HepG2 (cell line): ENCODE data around the gene TMEM135. TPM values are rescaled to one million over a fixed set of nuclear protein-coding genes. Genes with fewer than 3 reads are reported as not detected.

Experiments
- BRD4 ChIP-seq: sonication (generic); formaldehyde crosslinking; IDR thresholded peaks from 2 replicates; pipeline ENCODE4 v1.4.0; 2020; ENCODE audit warnings: missing genetic modification reagents
- DR1 ChIP-seq: sonication (generic); formaldehyde crosslinking; IDR thresholded peaks from 2 replicates; pipeline ENCODE4 v1.8.0; 2021; ENCODE audit warnings: mild to moderate bottlenecking, missing genetic modification reagents, inconsistent platforms
- STAT5B ChIP-seq: sonication (generic); formaldehyde crosslinking; IDR thresholded peaks from 2 replicates; pipeline ENCODE4 v1.4.0; 2020; ENCODE audit warnings: missing genetic modification reagents
- TEAD2 ChIP-seq: sonication (generic); formaldehyde crosslinking; IDR thresholded peaks from 2 replicates; pipeline ENCODE4 v1.9.0; 2021; ENCODE audit warnings: missing genetic modification reagents
- ZNF180 ChIP-seq: sonication (generic); formaldehyde crosslinking; IDR thresholded peaks from 2 replicates; pipeline ENCODE4 v1.4.0; 2020; ENCODE audit warnings: low read depth, missing genetic modification reagents, borderline replicate concordance
- ZNF282 ChIP-seq: fragments of 450-650 bp; IDR thresholded peaks from 2 replicates; pipeline ENCODE4 v1.6.1; 2018; ENCODE audit not compliant: partially characterized antibody
- ZNF709 ChIP-seq: sonication (generic); formaldehyde crosslinking; IDR thresholded peaks from 2 replicates; pipeline ENCODE4 v1.5.0; 2020; ENCODE audit warnings: mild to moderate bottlenecking, missing genetic modification reagents
- ZNF737 ChIP-seq: sonication (generic); formaldehyde crosslinking; IDR thresholded peaks from 2 replicates; pipeline ENCODE4 v1.5.0; 2020; ENCODE audit warnings: missing genetic modification reagents, mild to moderate bottlenecking, borderline replicate concordance
- polyA plus RNA-seq, 8 experiments: library from polyadenylated mRNA; depleted of rRNA in 3 of 8; stranded (reverse) in 7 of 8; unstranded in 1 of 8; fragments of >200 nt; fragmentation: Illumina TruSeq in 4 of 8; extraction: Trizol in 4 of 8; gene quantifications; 2 replicates each; pipeline versions ENCODE4 v1.2.1 to v1.2.3, GENCODE V29; 2011 to 2016; ENCODE audit warnings: low read depth in 4 of 8, missing spikeins in 1 of 8, mixed read lengths in 1 of 8; ENCODE audit not compliant: insufficient read depth in 1 of 8
- total RNA-seq, 5 experiments: library from RNA; depleted of rRNA; stranded (reverse); fragments of >200 nt; fragmentation: Illumina TruSeq; extraction: Trizol; gene quantifications; 2 replicates each; pipeline ENCODE4 v1.2.3, GENCODE V29; 2016; ENCODE audit warnings: low read depth in 1 of 5
- TF ChIP-seq, protein P1 (sequence below): sonication (generic); formaldehyde crosslinking; IDR thresholded peaks from one replicate; pipeline ENCODE4 v1.5.1; 2020; ENCODE audit warnings: mild to moderate bottlenecking, missing genetic modification reagents; ENCODE audit errors: not compliant biosample characterization
- TF ChIP-seq, protein P2 (sequence below): sonication (generic); formaldehyde crosslinking; IDR thresholded peaks from 2 replicates; pipeline ENCODE4 v1.5.0; 2020; ENCODE audit warnings: mild to moderate bottlenecking, missing genetic modification reagents, borderline replicate concordance
- TF ChIP-seq, protein P3 (sequence below): IDR thresholded peaks from 2 replicates; pipeline ENCODE4 v1.6.1; 2016
- TF ChIP-seq, protein P4 (sequence below): sonication (generic); formaldehyde crosslinking; IDR thresholded peaks from 2 replicates; pipeline ENCODE4 v1.8.0; 2022; ENCODE audit warnings: mild to moderate bottlenecking, missing genetic modification reagents
- TF ChIP-seq, protein P5 (sequence below): sonication (generic); formaldehyde crosslinking; IDR thresholded peaks from 2 replicates; pipeline ENCODE4 v1.5.1; 2020; ENCODE audit warnings: mild to moderate bottlenecking, moderate library complexity, missing genetic modification reagents
- TF ChIP-seq, protein P6 (sequence below): IDR thresholded peaks from 2 replicates; pipeline ENCODE4 v1.6.1; 2016; ENCODE audit warnings: control low read depth

Gene TMEM135
- total and polyA plus RNA-seq, 2 of the 13 experiments (the other 11 are each of a cell fraction or from before 2014, with no cell fraction given) = 36.6 to 88.9 TPM

DNA sequence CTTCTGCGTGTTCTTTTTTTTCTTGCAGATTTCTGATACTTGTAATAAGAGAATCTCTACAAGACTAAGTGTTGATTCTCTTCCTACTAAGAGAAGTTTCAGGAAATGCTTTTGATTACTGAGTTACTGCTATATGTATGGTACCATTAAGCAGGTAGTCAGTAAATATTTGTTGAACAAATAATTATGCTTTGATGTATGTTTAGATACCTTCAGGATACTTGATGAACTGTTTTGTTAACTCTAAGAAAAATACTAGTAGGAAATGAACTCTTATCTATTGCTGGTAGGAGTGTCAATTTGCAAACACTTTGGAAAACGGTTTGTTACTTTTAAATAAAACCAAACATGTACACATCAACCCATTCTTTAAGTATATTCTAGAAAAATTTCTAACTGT lies 90.6 kb downstream of the TMEM135 start (continued):
- TF ChIP-seq ZNF180 (no peak), TEAD2 (CRISPR knock-in tag) (no peak), ZNF709 (CRISPR knock-in tag) (no peak), BRD4 (CRISPR knock-in tag) (no peak), STAT5B (no peak), ZNF737 (CRISPR knock-in tag) (no peak), ZNF282 (no peak), DR1 (CRISPR knock-in tag) (no peak)
- TF ChIP-seq, protein P1, sequence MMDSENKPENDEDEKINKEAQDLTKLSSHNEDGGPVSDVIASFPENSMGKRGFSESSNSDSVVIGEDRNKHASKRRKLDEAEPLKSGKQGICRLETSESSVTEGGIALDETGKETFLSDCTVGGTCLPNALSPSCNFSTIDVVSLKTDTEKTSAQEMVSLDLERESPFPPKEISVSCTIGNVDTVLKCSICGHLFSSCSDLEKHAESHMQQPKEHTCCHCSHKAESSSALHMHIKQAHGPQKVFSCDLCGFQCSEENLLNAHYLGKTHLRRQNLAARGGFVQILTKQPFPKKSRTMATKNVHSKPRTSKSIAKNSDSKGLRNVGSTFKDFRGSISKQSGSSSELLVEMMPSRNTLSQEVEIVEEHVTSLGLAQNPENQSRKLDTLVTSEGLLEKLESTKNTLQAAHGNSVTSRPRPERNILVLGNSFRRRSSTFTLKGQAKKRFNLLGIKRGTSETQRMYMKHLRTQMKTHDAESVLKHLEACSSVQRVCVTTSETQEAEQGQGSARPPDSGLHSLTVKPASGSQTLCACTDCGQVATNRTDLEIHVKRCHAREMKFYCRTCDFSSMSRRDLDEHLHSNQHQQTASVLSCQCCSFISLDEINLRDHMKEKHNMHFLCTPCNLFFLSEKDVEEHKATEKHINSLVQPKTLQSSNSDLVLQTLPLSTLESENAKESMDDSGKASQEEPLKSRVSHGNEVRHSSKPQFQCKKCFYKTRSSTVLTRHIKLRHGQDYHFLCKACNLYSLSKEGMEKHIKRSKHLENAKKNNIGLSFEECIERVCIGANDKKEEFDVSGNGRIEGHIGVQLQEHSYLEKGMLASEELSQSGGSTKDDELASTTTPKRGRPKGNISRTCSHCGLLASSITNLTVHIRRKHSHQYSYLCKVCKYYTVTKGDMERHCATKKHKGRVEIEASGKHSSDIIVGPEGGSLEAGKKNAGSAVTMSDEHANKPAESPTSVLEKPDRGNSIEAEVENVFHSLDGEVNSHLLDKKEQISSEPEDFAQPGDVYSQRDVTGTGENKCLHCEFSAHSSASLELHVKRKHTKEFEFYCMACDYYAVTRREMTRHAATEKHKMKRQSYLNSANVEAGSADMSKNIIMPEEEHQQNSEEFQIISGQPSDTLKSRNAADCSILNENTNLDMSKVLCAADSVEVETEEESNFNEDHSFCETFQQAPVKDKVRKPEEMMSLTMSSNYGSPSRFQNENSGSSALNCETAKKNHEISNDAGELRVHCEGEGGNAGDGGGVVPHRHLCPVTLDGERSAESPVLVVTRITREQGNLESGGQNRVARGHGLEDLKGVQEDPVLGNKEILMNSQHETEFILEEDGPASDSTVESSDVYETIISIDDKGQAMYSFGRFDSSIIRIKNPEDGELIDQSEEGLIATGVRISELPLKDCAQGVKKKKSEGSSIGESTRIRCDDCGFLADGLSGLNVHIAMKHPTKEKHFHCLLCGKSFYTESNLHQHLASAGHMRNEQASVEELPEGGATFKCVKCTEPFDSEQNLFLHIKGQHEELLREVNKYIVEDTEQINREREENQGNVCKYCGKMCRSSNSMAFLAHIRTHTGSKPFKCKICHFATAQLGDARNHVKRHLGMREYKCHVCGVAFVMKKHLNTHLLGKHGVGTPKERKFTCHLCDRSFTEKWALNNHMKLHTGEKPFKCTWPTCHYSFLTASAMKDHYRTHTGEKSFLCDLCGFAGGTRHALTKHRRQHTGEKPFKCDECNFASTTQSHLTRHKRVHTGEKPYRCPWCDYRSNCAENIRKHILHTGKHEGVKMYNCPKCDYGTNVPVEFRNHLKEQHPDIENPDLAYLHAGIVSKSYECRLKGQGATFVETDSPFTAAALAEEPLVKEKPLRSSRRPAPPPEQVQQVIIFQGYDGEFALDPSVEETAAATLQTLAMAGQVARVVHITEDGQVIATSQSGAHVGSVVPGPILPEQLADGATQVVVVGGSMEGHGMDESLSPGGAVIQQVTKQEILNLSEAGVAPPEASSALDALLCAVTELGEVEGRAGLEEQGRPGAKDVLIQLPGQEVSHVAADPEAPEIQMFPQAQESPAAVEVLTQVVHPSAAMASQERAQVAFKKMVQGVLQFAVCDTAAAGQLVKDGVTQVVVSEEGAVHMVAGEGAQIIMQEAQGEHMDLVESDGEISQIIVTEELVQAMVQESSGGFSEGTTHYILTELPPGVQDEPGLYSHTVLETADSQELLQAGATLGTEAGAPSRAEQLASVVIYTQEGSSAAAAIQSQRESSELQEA = no peak
- TF ChIP-seq, protein P2, sequence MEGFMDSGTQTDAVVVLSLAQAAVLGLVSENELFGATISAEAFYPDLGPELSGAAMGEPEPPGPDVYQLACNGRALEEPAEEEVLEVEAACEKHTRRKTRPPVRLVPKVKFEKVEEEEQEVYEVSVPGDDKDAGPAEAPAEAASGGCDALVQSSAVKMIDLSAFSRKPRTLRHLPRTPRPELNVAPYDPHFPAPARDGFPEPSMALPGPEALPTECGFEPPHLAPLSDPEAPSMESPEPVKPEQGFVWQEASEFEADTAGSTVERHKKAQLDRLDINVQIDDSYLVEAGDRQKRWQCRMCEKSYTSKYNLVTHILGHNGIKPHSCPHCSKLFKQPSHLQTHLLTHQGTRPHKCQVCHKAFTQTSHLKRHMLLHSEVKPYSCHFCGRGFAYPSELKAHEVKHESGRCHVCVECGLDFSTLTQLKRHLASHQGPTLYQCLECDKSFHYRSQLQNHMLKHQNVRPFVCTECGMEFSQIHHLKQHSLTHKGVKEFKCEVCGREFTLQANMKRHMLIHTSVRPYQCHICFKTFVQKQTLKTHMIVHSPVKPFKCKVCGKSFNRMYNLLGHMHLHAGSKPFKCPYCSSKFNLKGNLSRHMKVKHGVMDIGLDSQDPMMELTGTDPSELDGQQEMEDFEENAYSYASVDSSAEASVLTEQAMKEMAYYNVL (CRISPR knock-in tag) = no peak
- TF ChIP-seq, protein P3, sequence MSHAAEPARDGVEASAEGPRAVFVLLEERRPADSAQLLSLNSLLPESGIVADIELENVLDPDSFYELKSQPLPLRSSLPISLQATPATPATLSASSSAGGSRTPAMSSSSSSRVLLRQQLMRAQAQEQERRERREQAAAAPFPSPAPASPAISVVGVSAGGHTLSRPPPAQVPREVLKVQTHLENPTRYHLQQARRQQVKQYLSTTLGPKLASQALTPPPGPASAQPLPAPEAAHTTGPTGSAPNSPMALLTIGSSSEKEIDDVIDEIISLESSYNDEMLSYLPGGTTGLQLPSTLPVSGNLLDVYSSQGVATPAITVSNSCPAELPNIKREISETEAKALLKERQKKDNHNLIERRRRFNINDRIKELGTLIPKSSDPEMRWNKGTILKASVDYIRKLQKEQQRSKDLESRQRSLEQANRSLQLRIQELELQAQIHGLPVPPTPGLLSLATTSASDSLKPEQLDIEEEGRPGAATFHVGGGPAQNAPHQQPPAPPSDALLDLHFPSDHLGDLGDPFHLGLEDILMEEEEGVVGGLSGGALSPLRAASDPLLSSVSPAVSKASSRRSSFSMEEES (CRISPR knock-in tag) = 0 out of 2 replicates have a peak, but pooled peaks have one; percentile 24
- TF ChIP-seq, protein P4, sequence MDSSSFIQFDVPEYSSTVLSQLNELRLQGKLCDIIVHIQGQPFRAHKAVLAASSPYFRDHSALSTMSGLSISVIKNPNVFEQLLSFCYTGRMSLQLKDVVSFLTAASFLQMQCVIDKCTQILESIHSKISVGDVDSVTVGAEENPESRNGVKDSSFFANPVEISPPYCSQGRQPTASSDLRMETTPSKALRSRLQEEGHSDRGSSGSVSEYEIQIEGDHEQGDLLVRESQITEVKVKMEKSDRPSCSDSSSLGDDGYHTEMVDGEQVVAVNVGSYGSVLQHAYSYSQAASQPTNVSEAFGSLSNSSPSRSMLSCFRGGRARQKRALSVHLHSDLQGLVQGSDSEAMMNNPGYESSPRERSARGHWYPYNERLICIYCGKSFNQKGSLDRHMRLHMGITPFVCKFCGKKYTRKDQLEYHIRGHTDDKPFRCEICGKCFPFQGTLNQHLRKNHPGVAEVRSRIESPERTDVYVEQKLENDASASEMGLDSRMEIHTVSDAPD (CRISPR knock-in tag) = no peak
- TF ChIP-seq, protein P5, sequence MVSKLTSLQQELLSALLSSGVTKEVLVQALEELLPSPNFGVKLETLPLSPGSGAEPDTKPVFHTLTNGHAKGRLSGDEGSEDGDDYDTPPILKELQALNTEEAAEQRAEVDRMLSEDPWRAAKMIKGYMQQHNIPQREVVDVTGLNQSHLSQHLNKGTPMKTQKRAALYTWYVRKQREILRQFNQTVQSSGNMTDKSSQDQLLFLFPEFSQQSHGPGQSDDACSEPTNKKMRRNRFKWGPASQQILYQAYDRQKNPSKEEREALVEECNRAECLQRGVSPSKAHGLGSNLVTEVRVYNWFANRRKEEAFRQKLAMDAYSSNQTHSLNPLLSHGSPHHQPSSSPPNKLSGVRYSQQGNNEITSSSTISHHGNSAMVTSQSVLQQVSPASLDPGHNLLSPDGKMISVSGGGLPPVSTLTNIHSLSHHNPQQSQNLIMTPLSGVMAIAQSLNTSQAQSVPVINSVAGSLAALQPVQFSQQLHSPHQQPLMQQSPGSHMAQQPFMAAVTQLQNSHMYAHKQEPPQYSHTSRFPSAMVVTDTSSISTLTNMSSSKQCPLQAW (CRISPR knock-in tag) = no peak
- TF ChIP-seq, protein P6, sequence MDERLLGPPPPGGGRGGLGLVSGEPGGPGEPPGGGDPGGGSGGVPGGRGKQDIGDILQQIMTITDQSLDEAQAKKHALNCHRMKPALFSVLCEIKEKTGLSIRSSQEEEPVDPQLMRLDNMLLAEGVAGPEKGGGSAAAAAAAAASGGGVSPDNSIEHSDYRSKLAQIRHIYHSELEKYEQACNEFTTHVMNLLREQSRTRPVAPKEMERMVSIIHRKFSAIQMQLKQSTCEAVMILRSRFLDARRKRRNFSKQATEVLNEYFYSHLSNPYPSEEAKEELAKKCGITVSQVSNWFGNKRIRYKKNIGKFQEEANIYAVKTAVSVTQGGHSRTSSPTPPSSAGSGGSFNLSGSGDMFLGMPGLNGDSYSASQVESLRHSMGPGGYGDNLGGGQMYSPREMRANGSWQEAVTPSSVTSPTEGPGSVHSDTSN (CRISPR knock-in tag) = no peak
